Spleen (tissue), 11 donors: Measurements from ENCODE around the gene ARSI. TPM values are rescaled to one million over a fixed set of nuclear protein-coding genes. Genes with fewer than 3 reads are reported as not detected.

ENCODE experiments used
- DNase-seq: peaks from one replicate; pipeline ENCODE4 v3.0.0-alpha.2; 2020
- H3K27ac ChIP-seq, 8 donors: fragments of 200-600 bp; sonication (generic) in 7 of 8; 1 replicate in 4 of 8; 2 replicates in 4 of 8; pipeline versions ENCODE4 v1.5.0 to v1.8.0; 2016 to 2021; ENCODE audit warnings: inconsistent platforms in 4 of 8, mild to moderate bottlenecking in 4 of 8, moderate library complexity in 1 of 8
- H3K27me3 ChIP-seq, 7 donors: fragments of 200-600 bp; sonication (generic) in 6 of 7; replicated peaks in 1 of 7; 1 replicate in 4 of 7; 2 replicates in 3 of 7; pipeline versions ENCODE4 v1.5.0 to v1.8.0; 2016 to 2021; ENCODE audit warnings: inconsistent platforms in 3 of 7, mild to moderate bottlenecking in 1 of 7
- H3K36me3 ChIP-seq, 6 donors: fragments of 200-600 bp; sonication (generic) in 5 of 6; 1 replicate in 4 of 6; 2 replicates in 2 of 6; pipeline versions ENCODE4 v1.5.0 to v1.8.0; 2016 to 2021; ENCODE audit warnings: inconsistent platforms in 2 of 6
- H3K4me1 ChIP-seq, 6 donors: fragments of 200-600 bp; sonication (generic) in 5 of 6; 1 replicate in 3 of 6; 2 replicates in 3 of 6; pipeline versions ENCODE4 v1.5.0 to v1.8.0; 2016 to 2021; ENCODE audit warnings: inconsistent platforms in 3 of 6
- H3K4me3 ChIP-seq, 8 donors: fragments of 200-600 bp; sonication (generic) in 7 of 8; 1 replicate in 4 of 8; 2 replicates in 4 of 8; pipeline versions ENCODE4 v1.5.0 to v1.8.0; 2016 to 2021; ENCODE audit warnings: inconsistent platforms in 4 of 8, mild to moderate bottlenecking in 4 of 8, moderate library complexity in 2 of 8
- H3K9me3 ChIP-seq, 8 donors: fragments of 200-600 bp; sonication (generic) in 7 of 8; 1 replicate in 4 of 8; 2 replicates in 4 of 8; pipeline versions ENCODE4 v1.5.0 to v1.8.0; 2016 to 2021; ENCODE audit warnings: inconsistent platforms in 4 of 8
- POLR2A ChIP-seq, 3 donors: fragments of 450-650 bp; IDR thresholded peaks; one replicate each; pipeline ENCODE4 v1.5.1; 2017; ENCODE audit warnings: antibody characterized with exemption in 3 of 3, mild to moderate bottlenecking in 1 of 3
- POLR2AphosphoS5 ChIP-seq, 3 donors: sonication (generic); formaldehyde crosslinking; IDR thresholded peaks; one replicate each; pipeline ENCODE4 v1.5.1; 2017; ENCODE audit warnings: antibody characterized with exemption in 3 of 3
- WGBS, 5 donors: extraction: QIAGEN DNeasy Blood & Tissue Kit in 3 of 5; methylation state at CpG; one replicate each; pipeline versions ENCODE4 v1.1.5 to v1.1.7; 2013 to 2018; 5-methylcytosine and 5-hydroxymethylcytosine counted together
- intact Hi-C: fragments of 100-400 bp; cut with DNase I; formaldehyde crosslinking; loops from one replicate; pipeline ENCODE4 v1.15.0; 2023; ENCODE audit warnings: low total_unique reads
- polyA plus RNA-seq, 3 donors: library from polyadenylated mRNA; stranded (reverse); fragments of 200-250 nt; gene quantifications; one replicate each; pipeline ENCODE4 v1.2.1, GENCODE V29; 2013
- total RNA-seq, 7 donors: library from RNA; depleted of rRNA in 3 of 7; stranded (reverse); fragments of >200 nt in 3 of 7; fragmentation: NEBNext Ultra II Directional in 4 of 7; extraction: Animal tissue kit (Norgen Biotek cat#: 25700) in 4 of 7; gene quantifications; one replicate each; pipeline versions ENCODE4 v1.1.0 to v1.2.1, GENCODE V29; 2016 to 2021
- TF ChIP-seq, protein P1 (sequence below), 11 experiments: fragments of 200-600 bp in 7 of 11; fragments of 450-650 bp in 4 of 11; sonication (generic) in 4 of 11; IDR thresholded peaks in 8 of 11; conservative IDR thresholded peaks in 3 of 11; 1 replicate in 7 of 11; 2 replicates in 4 of 11; pipeline versions ENCODE4 v1.4.0 to v1.8.0; 2016 to 2021; ENCODE audit warnings: antibody characterized with exemption in 11 of 11, inconsistent platforms in 4 of 11, mild to moderate bottlenecking in 1 of 11
- donor health status: healthy with polysubstance abuse.
- donor health status: DM: no; HTN: no; CAD: no; lungs with moderate emphysema.
- donor health status: DM: no; HTN: no; CAD: no.
- donor health status: Bipolar disorder and iron deficiency.
- donor health status: healthy.
- donor health status: DM: no; HTN: no; CAD: no.
- donor health status: DM: yes; HTN: yes; CAD: no.

ARSI gene
- total and polyA plus RNA-seq, 10 donors = 0.07 to 3.8 (median 0.92) TPM

- Histone ChIP-seq H3K27ac (no peak overlapping the region), H3K9me3 (no peaks in the 10 kb centered on the region), H3K4me1 (no peaks in the 10 kb centered on the region), H3K4me3 (no peak overlapping the region), H3K36me3 (no peaks in the 10 kb centered on the region), H3K27me3 (peaks cover 0 to 4% (median 0%) of the 10 kb centered on the region in 7 donors)
- 54 to 79% (median 62%) methylated on average over 5 of the region's 5 CpGs for WGBS, 5 donors
- intact Hi-C loops = no loop called here
- TF ChIP-seq, protein P1, sequence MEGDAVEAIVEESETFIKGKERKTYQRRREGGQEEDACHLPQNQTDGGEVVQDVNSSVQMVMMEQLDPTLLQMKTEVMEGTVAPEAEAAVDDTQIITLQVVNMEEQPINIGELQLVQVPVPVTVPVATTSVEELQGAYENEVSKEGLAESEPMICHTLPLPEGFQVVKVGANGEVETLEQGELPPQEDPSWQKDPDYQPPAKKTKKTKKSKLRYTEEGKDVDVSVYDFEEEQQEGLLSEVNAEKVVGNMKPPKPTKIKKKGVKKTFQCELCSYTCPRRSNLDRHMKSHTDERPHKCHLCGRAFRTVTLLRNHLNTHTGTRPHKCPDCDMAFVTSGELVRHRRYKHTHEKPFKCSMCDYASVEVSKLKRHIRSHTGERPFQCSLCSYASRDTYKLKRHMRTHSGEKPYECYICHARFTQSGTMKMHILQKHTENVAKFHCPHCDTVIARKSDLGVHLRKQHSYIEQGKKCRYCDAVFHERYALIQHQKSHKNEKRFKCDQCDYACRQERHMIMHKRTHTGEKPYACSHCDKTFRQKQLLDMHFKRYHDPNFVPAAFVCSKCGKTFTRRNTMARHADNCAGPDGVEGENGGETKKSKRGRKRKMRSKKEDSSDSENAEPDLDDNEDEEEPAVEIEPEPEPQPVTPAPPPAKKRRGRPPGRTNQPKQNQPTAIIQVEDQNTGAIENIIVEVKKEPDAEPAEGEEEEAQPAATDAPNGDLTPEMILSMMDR (IDR thresholded peaks at IDR 0.05 in 8 of 11, conservative IDR thresholded peaks at IDR 0.05 in 3 of 11) = peak in 3 of 11 experiments; percentile 27 to 37 (median 28)
- TF ChIP-seq POLR2AphosphoS5 (IDR thresholded peaks at IDR 0.05) = no peak
- no peak for DNase-seq
These were observed 30.2 kb downstream of the ARSI start for GRCh38 chr5:150272531-150272930.

GRCh38 chr5:150271923-150272322 lies 30.8 kb downstream of the ARSI start:
- no peaks in the 10 kb centered on the region for H3K4me1 ChIP-seq
- H3K27me3 ChIP-seq = peaks cover 0 to 4% (median 0%) of the 10 kb centered on the region in 7 donors
- WGBS, 5 donors = 70 to 78% (median 75%) methylated on average over 5 of the region's 5 CpGs
- H3K27ac ChIP-seq = no peak overlapping the region
- no peaks in the 10 kb centered on the region for H3K9me3 ChIP-seq
- no peak for DNase-seq
- no peaks in the 10 kb centered on the region for H3K36me3 ChIP-seq
- TF ChIP-seq POLR2A (IDR thresholded peaks at IDR 0.05) (no peak), POLR2AphosphoS5 (IDR thresholded peaks at IDR 0.05) (no peak)
- TF ChIP-seq, protein P1 (IDR thresholded peaks at IDR 0.05 in 8 of 11, conservative IDR thresholded peaks at IDR 0.05 in 3 of 11) = no peak
- intact Hi-C loops = no loop called here
- H3K4me3 ChIP-seq = no peak overlapping the region

DNA sequence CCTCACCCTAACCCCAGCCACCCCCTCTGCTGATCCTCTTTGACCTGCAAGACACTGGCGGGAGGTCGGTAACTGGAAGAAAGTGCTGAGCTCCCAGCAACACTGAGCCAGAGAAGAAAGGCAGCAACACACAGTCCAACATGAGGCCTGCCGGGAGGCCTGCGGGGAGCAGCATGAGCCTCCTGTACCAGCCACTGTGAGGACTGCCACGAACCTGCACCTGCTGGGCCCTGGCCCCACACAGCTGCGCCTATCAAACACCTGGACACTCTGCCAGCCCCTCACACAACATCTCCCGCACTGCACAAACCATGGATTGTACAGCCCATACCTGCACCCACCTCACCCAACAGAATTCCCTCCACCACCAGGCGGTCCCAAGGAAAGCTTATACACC lies 31.4 kb downstream of the ARSI start:
- intact Hi-C loops = no loop called here
- TF ChIP-seq POLR2AphosphoS5 (IDR thresholded peaks at IDR 0.05) = no peak
- TF ChIP-seq POLR2A (IDR thresholded peaks at IDR 0.05) = no peak
- TF ChIP-seq, protein P1 (IDR thresholded peaks at IDR 0.05 in 8 of 11, conservative IDR thresholded peaks at IDR 0.05 in 3 of 11) = no peak
- WGBS, 5 donors = 68 to 96% (median 88%) methylated on average over 5 to 8 of the region's 8 CpGs

GRCh38 chr5:150270541-150271295 lies 32.0 kb downstream of the ARSI start:
- Histone ChIP-seq H3K27ac (no peak overlapping the region), H3K9me3 (no peaks in the 10 kb centered on the region), H3K27me3 (peaks cover 0 to 4% (median 0%) of the 10 kb centered on the region in 7 donors), H3K36me3 (no peaks in the 10 kb centered on the region), H3K4me1 (no peaks in the 10 kb centered on the region), H3K4me3 (no peak overlapping the region)
- intact Hi-C loops = no loop called here
- TF ChIP-seq, protein P1 (IDR thresholded peaks at IDR 0.05 in 8 of 11, conservative IDR thresholded peaks at IDR 0.05 in 3 of 11) = no peak
- TF ChIP-seq POLR2AphosphoS5 (IDR thresholded peaks at IDR 0.05) (no peak), POLR2A (IDR thresholded peaks at IDR 0.05) (no peak)
- no peak for DNase-seq
- WGBS, 5 donors = 69 to 85% (median 72%) methylated on average over 11 to 12 of the region's 12 CpGs

More for the DNA sequence above, 31.4 kb downstream of the ARSI start:
- Histone ChIP-seq H3K36me3 (no peaks in the 10 kb centered on the region), H3K27ac (no peak overlapping the region), H3K9me3 (no peaks in the 10 kb centered on the region), H3K4me1 (no peaks in the 10 kb centered on the region), H3K4me3 (no peak overlapping the region), H3K27me3 (peaks cover 0 to 4% (median 0%) of the 10 kb centered on the region in 7 donors)
- DNase-seq = no peak
